GM19023 (cell line): ENCODE data around the gene PNMA3.
"Not testable (repeated sequence)": the region's sequence is repeated elsewhere in the genome, so short reads cannot be mapped to it uniquely, and the experiment has no call there.

ENCODE experiments used
- ATAC-seq: cut with Tn5 transposase; IDR thresholded peaks from one replicate; pipeline ENCODE4 v1.9.1; 2021; ENCODE audit warnings: mild to moderate bottlenecking, moderate library complexity; ENCODE audit not compliant: unreplicated experiment

Gene PNMA3

GRCh38 chrX:153073331-153073730 is 17.1 kb downstream of the PNMA3 start:
- ATAC-seq, result not testable (repeated sequence)

DNA sequence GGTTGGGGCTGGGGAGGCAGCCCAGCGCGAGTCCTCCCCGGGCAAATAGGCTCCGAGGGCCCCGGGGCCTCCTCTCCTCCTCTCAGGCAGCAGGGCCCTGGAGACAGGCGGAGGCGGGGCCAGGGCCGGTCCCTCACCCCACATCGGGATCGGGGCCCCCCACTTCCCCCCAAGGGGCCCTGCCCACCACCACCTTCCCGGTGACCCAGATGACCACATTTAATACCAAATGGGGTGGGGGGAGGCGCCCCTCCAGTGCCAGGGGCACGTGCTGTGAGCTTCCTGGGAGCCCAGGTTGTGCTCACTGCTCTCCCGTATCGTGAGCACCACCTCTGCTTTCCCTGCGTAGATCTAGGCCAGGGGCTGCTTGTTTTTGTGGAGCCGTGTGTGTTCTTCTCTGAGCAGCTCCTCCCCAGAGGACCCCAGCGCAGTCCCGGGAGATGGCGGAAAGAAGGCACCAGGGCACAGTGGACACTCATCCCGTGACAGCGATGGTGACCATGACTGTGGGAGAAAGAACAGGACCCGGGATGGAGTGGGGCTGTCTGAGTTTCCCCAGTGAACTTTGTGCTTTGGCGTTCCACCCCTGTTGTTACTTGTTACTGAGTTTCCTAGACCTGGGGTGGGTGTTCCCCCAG is 18.1 kb downstream of the PNMA3 start:
- ATAC-seq, result no peak

GRCh38 chrX:153074935-153075334 is 18.7 kb downstream of the PNMA3 start:
- no peak for ATAC-seq

- no peak for ATAC-seq
Measured at GRCh38 chrX:153075366-153075765, 19.1 kb downstream of the PNMA3 start.

DNA sequence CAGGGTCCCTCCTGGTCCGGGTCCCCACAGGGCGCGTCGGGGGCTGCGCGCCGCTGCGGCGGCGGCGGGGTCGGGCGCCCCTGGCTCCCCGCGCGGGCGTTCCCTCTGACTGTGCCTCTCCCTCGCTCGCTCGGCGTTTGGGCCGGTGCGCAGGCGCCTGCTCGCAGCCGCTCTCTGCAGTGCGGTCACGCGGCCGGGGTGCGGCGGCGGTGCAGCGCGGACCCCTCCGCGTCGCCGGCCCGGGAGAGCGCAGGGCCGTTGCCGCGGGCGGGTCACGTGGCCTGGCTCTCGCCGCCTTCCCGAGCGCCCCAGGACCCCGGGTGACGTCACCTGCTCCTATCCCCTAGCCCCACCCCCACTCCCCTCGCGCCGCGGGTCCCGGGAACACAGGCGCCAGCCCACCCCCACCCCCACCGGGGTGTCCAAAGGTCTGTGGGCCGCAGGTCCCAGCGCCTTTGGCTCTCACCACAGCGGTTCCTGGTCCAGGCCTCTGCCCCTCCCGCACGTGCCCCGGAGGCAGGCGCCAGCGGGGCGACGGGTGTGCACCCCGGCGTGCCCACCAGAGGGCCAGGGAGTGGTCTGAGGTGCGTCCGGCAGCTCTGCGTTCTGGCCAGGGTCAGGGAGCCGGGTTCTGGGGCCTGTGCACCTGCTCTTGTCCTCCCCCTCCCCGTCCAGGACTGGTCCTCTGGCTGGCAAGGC is 21.3 kb downstream of the PNMA3 start:
- ATAC-seq, result peak; percentile 40

DNA sequence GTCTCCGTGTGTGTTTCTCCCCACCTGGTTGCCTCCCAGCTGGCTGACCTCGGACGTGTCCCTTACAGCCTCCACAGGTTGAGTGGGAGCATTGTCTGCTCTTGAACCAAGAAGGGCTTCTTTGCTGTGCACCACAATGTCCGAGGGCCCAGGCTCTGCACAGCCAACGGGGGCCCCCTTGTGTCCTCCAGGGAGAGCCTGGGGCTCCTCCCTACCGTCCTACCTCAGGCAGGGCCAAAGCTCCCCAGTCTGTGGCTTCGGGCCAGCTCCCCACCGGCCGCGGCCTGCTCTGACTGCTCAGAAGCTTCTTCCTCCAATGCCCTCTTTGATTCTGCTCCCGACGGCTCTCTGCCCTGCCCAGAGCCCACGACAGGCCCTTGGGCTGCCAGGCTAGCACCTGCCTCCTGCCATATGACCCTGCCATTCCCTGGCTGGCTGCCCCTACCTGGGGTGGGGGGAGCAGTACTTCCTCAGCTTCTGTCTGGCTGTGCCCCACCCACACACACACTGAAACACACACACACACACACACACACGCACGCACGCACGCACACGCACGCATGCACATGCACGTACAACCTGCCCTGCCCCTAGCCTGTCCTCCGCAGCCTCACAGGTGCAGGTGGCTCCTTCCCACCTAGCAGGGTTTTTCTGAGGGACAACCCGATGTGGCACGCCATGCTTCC is 27.1 kb downstream of the PNMA3 start:
- ATAC-seq, result not testable (repeated sequence)

DNA sequence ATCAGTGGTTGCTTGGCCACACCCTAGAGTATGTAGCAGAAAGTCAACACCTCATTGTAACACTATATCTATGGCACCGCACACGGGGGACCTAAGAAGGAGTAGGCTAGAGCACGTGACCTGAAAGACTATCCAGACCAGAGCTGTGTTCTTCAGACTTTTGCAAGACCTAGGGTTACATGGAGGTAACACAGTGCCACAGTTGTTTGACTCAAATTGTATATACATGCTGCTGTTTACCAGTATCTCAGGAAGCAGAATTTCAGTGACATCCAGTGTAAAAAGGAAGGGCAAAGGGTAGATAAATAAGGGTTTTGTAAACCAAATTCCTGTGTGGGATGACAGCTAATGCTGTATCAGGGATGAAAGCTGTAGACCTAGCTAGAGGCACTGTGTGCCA is 46.1 kb downstream of the PNMA3 start:
- ATAC-seq, result no peak

GRCh38 chrX:153104959-153105358 is 48.7 kb downstream of the PNMA3 start:
- not testable (repeated sequence) for ATAC-seq

GRCh38 chrX:153106092-153106801 is 50.0 kb downstream of the PNMA3 start:
- peak; percentile 58 for ATAC-seq
